Measurements from ENCODE around the gene SLC25A12.

- TF ChIP-seq, protein P1, sequence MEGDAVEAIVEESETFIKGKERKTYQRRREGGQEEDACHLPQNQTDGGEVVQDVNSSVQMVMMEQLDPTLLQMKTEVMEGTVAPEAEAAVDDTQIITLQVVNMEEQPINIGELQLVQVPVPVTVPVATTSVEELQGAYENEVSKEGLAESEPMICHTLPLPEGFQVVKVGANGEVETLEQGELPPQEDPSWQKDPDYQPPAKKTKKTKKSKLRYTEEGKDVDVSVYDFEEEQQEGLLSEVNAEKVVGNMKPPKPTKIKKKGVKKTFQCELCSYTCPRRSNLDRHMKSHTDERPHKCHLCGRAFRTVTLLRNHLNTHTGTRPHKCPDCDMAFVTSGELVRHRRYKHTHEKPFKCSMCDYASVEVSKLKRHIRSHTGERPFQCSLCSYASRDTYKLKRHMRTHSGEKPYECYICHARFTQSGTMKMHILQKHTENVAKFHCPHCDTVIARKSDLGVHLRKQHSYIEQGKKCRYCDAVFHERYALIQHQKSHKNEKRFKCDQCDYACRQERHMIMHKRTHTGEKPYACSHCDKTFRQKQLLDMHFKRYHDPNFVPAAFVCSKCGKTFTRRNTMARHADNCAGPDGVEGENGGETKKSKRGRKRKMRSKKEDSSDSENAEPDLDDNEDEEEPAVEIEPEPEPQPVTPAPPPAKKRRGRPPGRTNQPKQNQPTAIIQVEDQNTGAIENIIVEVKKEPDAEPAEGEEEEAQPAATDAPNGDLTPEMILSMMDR (IDR thresholded peaks at IDR 0.05; ENCODE audit: low read length) = no peak
- no peak for TF ChIP-seq EZH2phosphoT487 (IDR thresholded peaks at IDR 0.05; ENCODE audit: low read length)
Observed at GRCh38 chr2:171858397-171858958, 35.6 kb downstream of the SLC25A12 start.
